Chondrocyte (in vitro differentiated cells): Measurements from ENCODE around the gene ALOX15. TPM values are rescaled to one million over a fixed set of nuclear protein-coding genes. Genes with fewer than 3 reads are reported as not detected.

Experiments used
- DNase-seq: peaks from one replicate; pipeline ENCODE4 v3.0.0; 2021; ENCODE audit warnings: mixed read lengths, low spot score
- H3K27ac Mint-ChIP-seq: one replicate; pipeline ENCODE4 v1.8.0; 2021; ENCODE audit warnings: mild to moderate bottlenecking, moderate library complexity, mixed read lengths; ENCODE audit not compliant: unreplicated experiment
- H3K27me3 Mint-ChIP-seq: 2 replicates; pipeline ENCODE4 v1.8.0; 2021; ENCODE audit warnings: low read depth, mixed read lengths
- H3K36me3 Mint-ChIP-seq: 2 replicates; pipeline ENCODE4 v1.8.0; 2021; ENCODE audit warnings: low read depth, mixed read lengths
- H3K4me1 Mint-ChIP-seq: 2 replicates; pipeline ENCODE4 v1.8.0; 2021; ENCODE audit warnings: low read depth, mild to moderate bottlenecking, mixed read lengths
- H3K4me3 Mint-ChIP-seq: one replicate; pipeline ENCODE4 v1.8.0; 2021; ENCODE audit warnings: mild to moderate bottlenecking, moderate library complexity, mixed read lengths; ENCODE audit not compliant: unreplicated experiment
- H3K9me3 Mint-ChIP-seq: 2 replicates; pipeline ENCODE4 v1.8.0; 2021; ENCODE audit warnings: low read depth, mixed read lengths
- total RNA-seq: library from RNA; stranded (reverse); gene quantifications from 3 replicates; pipeline ENCODE4 v1.2.1, GENCODE V29; 2021
- TF ChIP-seq, protein P1 (sequence below): fragments of 200-600 bp; sonication (generic); IDR thresholded peaks from 2 replicates; pipeline ENCODE4 v1.5.0; 2021; ENCODE audit warnings: antibody characterized with exemption, mild to moderate bottlenecking, moderate library complexity

ALOX15 gene
- total RNA-seq, 1 donor from 2014 or later: 0.15 TPM

DNA sequence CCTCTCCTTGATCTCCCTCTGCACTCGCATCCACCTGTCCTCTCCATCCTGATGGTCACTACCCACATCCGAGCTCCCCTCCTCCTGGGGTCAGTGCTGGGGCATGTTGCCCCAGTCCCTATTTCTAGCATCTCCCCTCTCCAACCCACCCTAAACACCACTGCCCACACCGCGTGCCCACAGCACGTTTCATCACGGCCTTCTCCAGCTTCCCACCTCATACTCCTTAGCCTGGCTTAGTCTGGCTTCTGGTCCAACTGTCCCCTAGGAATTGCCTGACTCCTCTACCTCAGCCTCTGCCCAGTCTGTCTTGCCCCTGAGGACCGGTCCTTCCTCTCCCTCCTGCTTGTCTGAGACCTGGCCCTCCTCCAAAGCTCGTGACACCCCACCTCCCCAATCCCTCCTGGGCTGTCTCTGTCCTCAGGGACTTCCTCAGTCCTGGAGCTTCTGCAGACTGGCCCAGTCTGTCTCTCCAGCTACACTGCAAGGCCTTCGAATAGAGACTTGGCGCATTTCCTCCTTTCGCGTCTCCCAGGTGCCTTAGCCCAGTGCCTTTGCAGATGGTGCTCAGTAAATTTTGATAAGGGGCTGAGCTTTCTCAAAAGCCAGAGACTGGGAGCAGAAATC lies 4.9 kb downstream of the ALOX15 start:
- Mint-ChIP-seq H3K4me1 (peaks cover 11% of the 10 kb centered on the region), H3K27ac (no peak overlapping the region), H3K36me3 (peaks cover 2% of the 10 kb centered on the region), H3K27me3 (peaks cover 58% of the 10 kb centered on the region), H3K4me3 (no peak overlapping the region), H3K9me3 (no peaks in the 10 kb centered on the region)
- DNase-seq: no peak
- TF ChIP-seq, protein P1, sequence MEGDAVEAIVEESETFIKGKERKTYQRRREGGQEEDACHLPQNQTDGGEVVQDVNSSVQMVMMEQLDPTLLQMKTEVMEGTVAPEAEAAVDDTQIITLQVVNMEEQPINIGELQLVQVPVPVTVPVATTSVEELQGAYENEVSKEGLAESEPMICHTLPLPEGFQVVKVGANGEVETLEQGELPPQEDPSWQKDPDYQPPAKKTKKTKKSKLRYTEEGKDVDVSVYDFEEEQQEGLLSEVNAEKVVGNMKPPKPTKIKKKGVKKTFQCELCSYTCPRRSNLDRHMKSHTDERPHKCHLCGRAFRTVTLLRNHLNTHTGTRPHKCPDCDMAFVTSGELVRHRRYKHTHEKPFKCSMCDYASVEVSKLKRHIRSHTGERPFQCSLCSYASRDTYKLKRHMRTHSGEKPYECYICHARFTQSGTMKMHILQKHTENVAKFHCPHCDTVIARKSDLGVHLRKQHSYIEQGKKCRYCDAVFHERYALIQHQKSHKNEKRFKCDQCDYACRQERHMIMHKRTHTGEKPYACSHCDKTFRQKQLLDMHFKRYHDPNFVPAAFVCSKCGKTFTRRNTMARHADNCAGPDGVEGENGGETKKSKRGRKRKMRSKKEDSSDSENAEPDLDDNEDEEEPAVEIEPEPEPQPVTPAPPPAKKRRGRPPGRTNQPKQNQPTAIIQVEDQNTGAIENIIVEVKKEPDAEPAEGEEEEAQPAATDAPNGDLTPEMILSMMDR: no peak

DNA sequence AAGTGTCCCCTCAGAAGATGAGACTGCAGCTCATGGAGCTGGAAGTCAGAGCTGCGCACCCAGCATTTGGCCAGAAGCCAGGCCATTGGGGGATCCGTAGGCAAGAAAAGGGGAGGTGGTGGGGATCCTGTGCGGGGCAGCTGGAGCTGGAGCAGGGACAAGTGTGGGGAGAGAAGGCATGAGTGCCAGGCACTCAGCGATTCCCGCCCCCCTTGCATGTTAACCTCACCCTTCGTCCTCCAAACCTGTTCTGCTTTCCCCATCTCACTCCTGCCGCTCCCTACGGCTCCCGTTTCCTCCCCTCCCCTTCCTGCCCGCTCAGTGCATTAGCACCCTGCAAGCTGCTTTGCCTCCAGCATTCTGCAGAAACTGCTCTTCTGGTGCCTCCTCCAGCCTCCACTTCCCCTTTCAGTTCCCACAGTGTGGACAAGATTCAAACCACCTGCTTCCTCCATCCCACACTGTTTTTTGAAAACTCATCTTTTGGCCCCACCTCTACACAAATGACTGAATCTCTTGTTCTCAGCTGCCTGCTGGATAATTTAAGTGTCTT lies 5.6 kb downstream of the ALOX15 start:
- no peaks in the 10 kb centered on the region for H3K9me3 Mint-ChIP-seq
- peaks cover 2% of the 10 kb centered on the region for H3K36me3 Mint-ChIP-seq
- no peak overlapping the region for H3K4me3 Mint-ChIP-seq
- no peak for DNase-seq
- TF ChIP-seq, protein P1: no peak
- H3K27me3 Mint-ChIP-seq: peaks cover 52% of the 10 kb centered on the region
- no peak overlapping the region for H3K27ac Mint-ChIP-seq
- H3K4me1 Mint-ChIP-seq: peaks cover 7% of the 10 kb centered on the region

DNA sequence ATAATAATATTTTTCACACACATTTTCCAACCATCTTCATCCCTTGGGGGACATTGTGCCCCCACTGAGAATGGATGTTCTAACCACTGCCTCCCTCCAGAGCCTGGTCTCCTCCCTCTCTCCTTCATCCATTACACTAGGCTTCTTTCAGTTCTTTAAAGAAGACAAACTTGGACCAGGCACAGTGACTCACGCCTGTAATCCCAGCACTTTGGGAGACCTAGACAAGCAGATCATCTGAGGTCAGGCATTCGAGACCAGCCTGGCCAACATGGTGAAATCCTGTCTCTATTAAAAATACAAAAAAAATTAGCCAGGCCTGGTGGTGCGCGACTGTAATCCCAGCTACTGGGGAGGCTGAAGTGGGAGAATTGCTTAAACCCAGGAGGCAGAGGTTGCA lies 6.5 kb downstream of the ALOX15 start:
- Mint-ChIP-seq H3K4me3 (no peak overlapping the region), H3K27ac (no peak overlapping the region), H3K9me3 (no peaks in the 10 kb centered on the region), H3K4me1 (peaks cover 4% of the 10 kb centered on the region), H3K27me3 (peaks cover 48% of the 10 kb centered on the region), H3K36me3 (peaks cover 2% of the 10 kb centered on the region)
- no peak for DNase-seq
- TF ChIP-seq, protein P1: no peak

DNA sequence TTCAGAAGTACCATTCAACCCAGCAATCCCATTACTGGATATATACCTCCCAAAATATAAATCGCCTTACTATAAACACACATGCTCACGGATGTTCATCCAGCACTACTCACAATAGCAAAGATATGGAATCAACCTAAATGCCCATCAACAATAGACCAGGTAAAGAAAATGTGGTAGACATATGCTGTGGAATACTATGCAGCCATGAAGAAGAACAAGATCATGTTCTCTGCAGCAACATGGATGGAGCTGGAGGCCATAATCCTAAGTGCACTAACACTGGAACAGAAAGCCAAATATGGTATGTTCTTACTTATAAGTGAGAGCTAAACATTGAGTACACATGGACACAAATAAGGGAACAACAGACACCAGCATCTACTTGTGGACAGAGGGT lies 7.8 kb downstream of the ALOX15 start:
- Mint-ChIP-seq H3K4me3 (no peak overlapping the region), H3K27me3 (peaks cover 41% of the 10 kb centered on the region), H3K36me3 (peaks cover 2% of the 10 kb centered on the region), H3K9me3 (no peaks in the 10 kb centered on the region), H3K4me1 (no peaks in the 10 kb centered on the region), H3K27ac (no peak overlapping the region)
- TF ChIP-seq, protein P1: no peak
- DNase-seq: no peak

DNA sequence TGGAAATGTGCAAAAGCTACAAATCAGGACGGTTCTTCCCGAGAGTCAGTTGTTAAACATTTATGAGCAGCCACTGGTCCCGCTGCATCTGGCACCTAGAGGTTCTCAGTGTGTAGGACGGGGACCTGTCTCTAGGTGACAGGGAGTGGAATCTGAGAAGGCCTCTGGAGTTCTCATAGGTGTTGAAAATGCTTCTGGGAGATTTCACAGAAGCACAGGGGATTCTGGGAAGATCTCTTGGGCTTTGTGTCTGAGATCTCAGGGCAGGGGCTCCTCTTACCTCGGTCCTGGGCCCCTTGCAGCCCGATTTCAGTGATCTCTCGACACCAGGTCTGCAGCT lies 8.9 kb downstream of the ALOX15 start:
- H3K27ac Mint-ChIP-seq: no peak overlapping the region

More for the DNA sequence above, 8.9 kb downstream of the ALOX15 start:
- TF ChIP-seq, protein P1: no peak
- Mint-ChIP-seq H3K4me3 (no peak overlapping the region), H3K9me3 (no peaks in the 10 kb centered on the region), H3K36me3 (peaks cover 2% of the 10 kb centered on the region), H3K27me3 (peaks cover 35% of the 10 kb centered on the region), H3K4me1 (no peaks in the 10 kb centered on the region)
- no peak for DNase-seq
